Activated CD8-positive, alpha-beta memory T cell treated with anti-CD3 and anti-CD28 coated beads for 36 hours (primary cell): ENCODE results near the gene ERC2. TPM values are rescaled to one million over a fixed set of nuclear protein-coding genes. Genes with fewer than 3 reads are reported as not detected.
"Not testable (repeated sequence)": the region's sequence is repeated elsewhere in the genome, so short reads cannot be mapped to it uniquely, and the experiment has no call there.

Experiments
- CTCF ChIA-PET: fragments of 350-600 bp; sonication (Branson Sonifier 250); formaldehyde crosslinking; loops from one replicate; lab custom pipeline; 2021; ENCODE audit warnings: antibody characterized with exemption; lab: Charles Lee
- POLR2A ChIA-PET: fragments of 350-600 bp; sonication (Branson Sonifier 250); formaldehyde crosslinking; loops from one replicate; lab custom pipeline; 2021; ENCODE audit warnings: antibody characterized with exemption; lab: Charles Lee
- total RNA-seq, 2 experiments: library from RNA; stranded (reverse); gene quantifications; one replicate each; pipeline ENCODE4 v1.2.3, GENCODE V29; 2021

Gene ERC2
- not detected for total RNA-seq

DNA sequence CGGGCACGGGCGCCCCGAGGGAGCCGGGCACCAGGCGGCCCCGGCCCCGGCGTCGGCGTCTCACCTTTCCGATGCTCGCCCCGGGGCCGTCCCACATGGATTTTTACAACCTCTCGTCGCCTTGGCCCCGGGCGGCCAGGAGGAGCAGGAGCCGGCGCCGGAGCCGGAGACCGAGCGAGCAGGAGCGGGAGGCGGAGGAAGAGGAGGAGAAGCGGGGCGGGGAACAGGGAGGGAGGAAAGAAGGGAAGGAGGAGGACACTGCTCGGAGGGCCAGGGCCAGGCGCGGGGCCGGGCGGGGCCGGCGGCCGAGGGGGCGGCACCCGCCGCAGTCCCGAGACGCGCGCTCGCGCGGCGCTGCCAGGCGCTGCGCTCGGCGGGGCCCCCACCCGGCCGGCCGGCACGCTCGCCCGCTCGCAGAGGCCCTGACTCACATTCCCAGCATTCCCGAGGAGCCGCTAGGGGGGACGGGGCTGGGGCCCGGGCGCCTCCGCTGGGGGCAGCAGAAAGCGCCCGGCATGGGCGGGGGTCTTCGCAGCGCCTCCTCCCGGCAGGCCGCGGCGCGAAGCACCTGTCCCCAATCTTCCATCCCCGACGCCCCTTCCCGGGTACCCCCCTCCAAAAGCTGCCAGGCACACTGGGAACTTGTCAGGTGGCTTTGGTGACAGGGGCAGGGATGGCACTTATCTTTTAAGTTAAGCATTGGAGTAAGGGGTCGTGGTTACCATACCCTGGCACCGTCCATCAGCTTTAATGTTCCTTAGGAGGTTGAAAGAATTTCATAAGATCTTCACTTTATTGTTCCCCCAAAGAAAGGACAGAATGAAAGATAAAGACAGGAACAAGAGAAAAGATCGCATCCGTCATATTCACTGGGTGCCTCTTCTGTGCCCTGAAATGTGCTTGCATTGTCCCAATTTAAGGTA, at the start of gene ERC2:
Gene ERC2, minus strand, starts transcription at position 284 of the 923 bp plus-strand sequence.
- ChIA-PET POLR2A (no interaction called here), CTCF (no interaction called here)

DNA sequence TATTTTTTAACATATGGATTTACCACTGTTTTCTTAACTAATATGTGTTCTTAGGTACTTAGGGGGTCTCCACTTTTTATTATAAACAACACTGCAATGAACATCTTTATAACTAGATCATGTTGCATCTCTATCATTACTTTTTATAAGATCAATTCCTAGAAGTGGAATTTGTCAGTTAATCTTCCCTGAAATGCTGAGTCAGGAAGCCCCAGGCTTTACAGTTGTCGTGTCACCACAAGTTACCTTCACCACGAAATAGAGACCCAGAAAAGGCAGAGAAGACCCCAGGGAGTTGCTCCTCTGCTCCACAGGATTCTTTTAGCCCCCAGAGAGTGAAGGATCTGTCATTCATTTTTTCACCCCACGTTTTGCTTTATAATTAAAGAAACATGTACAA, 34.5 kb upstream of the ERC2 start:
- ChIA-PET POLR2A (no interaction called here), CTCF (no interaction called here)

DNA sequence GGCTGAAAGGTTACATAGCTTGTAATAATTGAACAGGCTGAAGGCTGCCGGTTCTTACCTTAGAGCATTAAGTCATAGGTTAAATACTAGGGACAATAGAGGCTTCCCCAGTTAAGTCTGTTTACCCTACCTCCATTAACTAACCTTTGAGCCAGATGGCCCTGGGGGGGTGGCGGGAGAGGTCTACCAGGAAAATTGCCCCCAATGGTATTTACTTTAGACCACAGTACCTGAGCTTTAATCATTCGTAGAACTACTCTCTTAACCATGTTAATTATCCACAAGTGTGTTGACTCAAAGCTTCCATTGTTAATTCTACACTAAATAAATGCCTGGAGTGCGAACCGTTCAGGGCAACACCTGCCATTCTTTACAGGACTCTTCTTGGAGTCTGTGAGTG, 28.1 kb upstream of the ERC2 start:
- CTCF ChIA-PET, POLR2A ChIA-PET: not testable (repeated sequence)

DNA sequence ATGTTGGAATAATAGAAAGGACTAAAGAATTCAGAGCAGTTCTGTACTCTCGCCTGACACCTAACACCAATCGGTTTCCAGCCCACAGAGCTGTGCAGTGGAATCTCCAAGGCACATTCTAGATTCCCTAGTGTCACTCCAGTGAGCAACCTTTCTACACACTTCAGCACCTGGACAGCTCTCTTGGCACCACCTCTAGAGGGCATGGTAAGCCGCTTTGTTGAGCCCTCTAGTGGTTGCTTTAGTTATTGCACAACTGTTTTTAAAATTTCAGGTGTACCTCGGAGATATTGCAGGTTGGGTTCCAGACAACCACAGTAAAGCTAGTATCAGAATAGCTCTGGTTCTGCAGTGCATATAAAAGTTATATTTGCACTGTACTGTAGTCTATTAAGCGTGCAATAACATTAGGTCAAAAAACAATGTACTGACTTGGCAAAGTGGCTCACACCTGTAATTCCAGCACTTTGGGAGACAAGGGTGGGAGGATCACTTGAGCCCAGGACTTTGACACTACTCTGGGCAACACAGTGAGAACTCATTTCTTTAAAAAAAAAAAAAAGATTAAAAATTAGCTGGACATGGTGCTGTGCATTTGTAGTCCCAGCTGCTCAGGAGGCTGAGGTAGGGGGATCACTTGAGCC, 26.5 kb upstream of the ERC2 start:
- ChIA-PET CTCF (interaction anchor here (1.1 kb wide), 2 partner anchors 148 to 154 kb away, joined by 3 read pairs; no protein-coding TSS in a partner anchor), POLR2A (no interaction called here)

DNA sequence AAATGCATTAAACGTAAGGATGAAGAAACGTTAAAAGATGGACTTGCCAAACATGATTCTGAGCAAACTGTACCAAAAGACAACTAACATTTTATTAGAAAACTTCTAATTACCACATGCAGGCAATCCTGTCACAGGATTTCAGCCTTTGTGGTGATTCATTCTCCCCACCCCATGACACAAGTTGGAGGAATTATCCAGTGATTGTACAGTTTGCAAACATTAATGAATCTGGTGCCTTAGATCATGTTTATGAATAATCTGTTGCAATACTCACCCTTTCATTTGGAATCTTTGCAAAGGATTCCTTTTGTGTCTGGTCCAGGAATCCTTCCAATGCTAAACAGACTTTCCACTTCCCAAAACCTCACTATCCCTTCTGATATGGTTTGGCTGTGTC, 23.3 kb upstream of the ERC2 start:
- ChIA-PET CTCF (no interaction called here), POLR2A (no interaction called here)

DNA sequence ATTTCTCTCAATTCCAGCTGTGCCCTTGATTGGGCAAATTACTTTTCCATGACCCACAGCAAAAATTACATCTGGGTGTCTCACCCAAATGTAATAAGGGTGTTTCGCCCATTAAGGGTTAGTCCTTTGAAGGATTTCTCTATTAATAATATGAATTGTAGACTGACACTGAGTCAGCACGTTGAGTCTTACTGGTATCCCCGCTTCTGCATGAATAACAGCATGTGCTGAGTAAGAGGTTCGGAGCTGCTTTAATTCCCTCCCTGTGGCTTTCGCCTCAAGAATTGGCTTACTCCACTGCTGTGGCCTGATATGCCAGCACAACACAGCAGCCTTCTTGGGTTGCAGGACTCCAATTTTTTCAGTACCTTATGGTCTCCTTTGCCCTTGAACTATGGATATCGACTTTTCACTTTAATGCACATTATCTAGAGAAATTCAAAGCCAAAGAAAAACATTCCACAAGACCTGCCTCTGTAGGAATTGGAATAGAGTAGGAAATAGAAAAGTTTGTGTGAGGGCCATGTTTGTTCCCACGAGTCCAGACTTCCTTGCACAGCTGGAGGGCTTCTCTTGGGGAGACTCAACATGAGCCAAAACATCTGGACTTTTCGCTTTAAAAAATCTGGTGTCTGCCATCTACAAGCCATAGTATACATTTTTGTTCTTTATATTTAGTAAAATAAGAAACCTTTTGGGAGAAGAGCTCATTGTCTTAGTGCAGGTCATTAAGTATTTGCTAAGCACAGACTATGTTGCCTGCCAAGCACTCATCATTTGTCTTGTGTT, 20.7 kb upstream of the ERC2 start:
- POLR2A ChIA-PET, result no interaction called here

DNA sequence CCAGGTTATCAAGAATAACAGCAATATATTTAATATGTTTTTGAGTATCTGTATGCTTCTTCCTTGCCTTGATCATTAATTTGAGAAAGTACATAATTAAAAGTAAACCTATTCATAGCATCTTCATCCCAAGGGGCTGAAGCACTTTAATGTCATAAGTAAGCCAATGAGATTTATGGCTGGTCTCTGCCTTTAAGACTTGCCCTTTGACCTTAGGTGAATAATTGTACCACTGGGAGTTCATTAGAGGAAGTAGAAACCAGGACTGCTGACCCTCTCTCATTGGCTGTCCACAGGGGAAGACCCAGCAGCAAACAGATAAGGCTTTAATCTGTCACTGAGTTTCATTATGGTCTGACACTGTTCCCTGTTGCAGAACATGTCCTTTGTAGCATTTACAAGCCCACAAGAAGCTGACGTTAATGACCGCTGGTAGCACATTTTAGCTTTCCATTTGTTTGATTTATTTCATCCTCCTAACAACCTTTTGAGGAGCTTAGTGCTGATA, 16.3 kb upstream of the ERC2 start:
- POLR2A ChIA-PET, result no interaction called here
- CTCF ChIA-PET, result no interaction called here

More for the DNA sequence above, 20.7 kb upstream of the ERC2 start:
- CTCF ChIA-PET, result no interaction called here

DNA sequence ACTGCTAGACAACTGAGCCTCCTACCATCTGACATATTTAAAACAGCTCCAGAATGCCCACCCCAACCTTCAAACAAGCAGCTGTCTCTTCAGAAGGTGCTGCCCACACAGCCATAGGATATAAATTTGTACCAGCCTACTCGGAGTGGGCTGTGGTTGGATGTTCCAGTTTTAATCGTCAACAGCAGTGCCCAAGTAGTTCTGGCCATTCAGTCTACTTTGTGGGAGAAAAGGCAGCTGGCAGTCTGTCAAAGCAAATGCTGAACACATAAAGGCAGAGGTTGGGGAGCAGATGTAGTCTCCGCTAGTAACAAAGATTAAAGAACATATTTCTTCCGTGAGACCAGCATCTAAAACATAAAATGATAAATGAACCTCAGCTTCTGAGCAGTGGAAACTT, 15.9 kb upstream of the ERC2 start:
- ChIA-PET POLR2A (no interaction called here), CTCF (no interaction called here)

DNA sequence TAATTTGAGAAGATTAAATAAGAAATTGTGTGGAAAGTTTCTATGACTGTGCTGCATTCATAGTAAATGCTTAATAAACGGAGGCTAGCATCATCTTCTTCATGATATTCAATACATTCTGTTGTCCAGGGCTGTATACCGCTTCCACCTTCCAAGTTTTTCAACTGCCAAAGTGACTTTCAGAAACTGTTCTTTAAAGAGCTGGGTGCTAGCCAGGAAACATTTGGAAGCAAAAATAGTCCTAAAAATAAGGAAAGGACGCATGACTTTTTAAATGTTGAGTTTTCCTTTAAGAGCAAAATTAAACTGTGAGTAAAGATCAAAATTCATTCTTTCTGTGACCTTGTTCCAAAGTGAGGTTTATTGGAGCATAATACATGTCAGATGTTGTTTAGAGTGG, 9.4 kb upstream of the ERC2 start:
- ChIA-PET POLR2A (no interaction called here), CTCF (no interaction called here)

DNA sequence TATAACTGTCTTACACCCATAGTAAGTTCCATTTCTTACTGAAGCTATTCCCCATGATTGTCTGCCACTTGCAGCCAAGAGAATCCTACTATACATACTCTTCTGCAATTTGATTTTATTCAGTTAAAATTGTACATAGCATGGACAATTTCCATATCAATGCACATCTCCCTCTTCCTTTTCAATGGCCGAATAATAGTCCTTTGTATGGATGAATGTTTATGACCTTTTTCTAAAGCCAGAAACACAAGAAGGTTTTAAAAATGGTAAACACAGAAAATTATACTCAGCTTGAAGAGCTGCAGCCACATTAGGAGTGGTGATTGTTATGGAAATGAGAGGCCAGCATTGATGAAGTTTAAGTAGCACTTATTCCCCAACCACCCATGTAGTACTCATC, 8.5 kb upstream of the ERC2 start:
- ChIA-PET POLR2A (no interaction called here), CTCF (no interaction called here)

DNA sequence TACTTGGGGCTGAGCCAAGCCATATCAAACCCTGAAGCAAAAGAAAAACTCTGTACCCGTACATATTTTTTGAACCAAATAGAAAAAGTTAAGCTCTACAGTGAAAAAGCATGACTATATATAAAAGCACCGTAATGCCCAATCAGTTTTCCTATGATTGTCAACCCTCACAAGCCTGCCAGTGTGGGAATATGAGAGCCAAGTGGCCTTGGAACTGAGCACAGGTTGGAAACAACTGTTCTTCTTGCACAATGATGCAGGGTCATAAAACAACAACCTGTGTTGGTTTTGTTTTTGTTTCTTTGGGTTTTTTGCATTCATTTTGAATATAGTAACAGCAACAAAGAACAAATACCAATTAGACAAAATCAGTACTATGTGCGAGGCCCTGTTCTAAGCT, 3.5 kb upstream of the ERC2 start:
- ChIA-PET POLR2A (no interaction called here), CTCF (interaction anchor here (0.6 kb wide), 1 partner anchor 492 kb away, joined by 3 read pairs; no protein-coding TSS in a partner anchor)

DNA sequence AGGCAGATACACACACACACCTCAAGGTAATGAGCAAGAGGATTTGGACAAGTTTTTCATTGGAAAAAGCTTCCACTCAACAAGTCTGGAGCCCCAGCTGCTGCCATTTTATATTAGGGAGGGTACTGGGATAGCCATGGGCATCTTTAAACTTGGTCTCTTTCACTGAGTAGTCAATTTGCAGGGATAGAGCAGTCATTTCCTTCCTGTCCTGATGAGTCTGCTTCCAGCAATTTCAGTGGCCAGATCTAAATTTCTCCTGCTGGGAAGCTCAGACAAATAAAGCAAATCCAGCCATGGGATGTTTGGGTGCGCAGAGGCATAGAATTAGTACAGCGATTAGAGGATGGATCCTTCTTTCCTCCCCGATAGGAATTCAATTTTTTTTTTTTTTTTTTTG, 874 bp upstream of the ERC2 start:
- ChIA-PET CTCF (no interaction called here), POLR2A (no interaction called here)

DNA sequence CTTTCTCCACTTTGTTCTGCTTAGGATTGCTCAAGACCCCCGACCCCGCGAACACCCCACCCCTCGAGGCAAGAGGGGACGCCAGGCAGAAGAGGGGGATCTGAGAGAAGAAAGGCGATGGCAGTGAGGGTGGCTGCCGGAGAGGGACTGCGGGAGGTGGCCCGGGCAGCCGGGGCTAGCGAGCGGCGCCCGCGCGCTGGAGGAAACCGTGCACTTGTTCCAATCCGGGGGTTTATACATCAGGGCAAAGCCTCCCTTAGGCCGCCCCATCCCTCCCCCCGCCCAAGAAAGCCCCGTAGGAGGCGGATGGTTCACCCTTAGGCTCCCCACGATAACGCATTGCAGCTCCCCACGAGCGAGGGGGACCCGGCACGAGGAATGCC, 475 bp downstream of the ERC2 start:
- ChIA-PET CTCF (no interaction called here), POLR2A (no interaction called here)

DNA sequence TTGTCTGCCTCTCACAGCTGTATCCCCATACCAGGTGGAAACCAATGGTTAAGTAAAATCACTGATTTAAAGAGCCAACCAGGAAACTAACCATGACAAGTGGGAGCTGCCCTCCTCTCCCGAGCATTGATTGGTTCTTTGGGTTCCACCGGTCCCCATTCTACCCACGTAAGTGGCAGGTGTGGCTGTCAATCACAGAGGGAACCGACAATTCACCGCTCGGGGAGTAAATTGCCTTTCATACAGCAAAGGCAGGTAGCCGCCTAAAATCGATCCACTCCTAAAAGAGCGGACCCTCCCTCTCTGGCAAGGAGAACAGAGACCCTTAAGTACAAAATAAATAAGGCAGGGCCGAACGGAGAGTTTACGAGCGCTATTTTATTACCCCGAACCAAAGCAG, 1.2 kb downstream of the ERC2 start:
- POLR2A ChIA-PET, result no interaction called here
- CTCF ChIA-PET, result no interaction called here

DNA sequence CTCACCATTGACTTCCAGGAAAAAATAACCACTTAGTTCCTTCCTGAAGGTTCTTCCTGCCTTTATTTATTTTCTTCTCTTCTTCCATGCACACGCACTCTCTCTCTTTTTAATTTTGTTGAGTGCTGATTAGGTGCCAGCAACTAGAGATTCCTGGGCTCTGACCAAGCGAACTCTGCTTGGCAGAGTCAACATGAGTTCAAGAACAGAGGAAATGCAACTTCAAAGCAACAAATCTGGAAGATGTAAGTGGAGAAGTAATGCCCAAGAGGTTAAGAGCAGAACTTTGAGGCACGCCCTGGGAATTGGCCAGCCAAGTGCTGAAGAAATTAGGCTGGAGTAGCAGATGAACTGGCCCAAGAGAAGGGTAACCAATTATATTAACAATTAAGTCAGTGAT, 8.5 kb downstream of the ERC2 start:
- ChIA-PET POLR2A (no interaction called here), CTCF (no interaction called here)

DNA sequence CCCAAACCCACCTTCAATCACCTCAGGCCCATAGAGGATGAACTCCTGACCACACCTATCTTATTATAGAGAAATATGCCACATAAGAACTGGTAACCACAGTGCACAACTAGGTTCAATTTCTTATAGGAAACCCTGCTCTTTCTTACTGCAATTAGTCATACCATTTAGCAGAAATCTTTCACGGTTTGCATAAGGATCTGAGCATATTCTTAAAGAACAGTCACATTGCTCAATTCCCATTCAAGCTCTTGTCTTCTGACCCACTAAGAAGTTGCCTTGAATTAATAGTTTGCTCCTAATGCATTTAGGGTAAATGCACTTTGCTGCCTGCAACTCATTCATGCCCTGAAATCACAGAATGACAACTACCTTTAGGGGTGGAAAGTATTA, 9.2 kb downstream of the ERC2 start:
- ChIA-PET POLR2A (no interaction called here), CTCF (no interaction called here)

DNA sequence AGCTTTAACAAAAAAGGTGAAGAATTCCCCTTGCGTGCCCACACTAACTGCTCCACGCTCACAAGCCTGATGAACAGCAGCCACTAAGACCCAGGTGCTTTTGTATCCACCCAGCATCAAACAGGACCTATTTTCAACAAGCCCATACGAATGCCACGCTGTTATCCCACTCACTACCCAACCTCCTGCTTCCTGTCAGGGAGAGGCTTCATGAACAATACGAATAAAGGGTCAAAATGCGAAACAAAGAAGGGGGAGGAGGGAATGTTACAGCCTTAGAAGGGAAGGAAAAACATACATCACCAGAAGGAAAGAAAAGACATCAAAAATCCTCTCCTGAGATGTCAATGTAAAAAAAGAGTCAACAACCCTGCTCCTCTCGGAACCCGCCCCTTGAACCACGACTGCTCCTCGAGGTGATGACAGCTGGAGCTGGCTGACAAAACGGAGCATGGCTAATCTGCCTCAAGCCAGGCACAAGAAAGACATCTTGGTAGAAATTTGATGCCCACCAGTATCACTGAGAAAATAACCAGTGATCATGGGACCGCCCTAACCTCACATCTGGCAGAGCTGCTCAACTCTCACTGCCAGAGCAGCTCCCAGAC, 9.7 kb downstream of the ERC2 start:
- POLR2A ChIA-PET, result no interaction called here
- CTCF ChIA-PET, result no interaction called here

DNA sequence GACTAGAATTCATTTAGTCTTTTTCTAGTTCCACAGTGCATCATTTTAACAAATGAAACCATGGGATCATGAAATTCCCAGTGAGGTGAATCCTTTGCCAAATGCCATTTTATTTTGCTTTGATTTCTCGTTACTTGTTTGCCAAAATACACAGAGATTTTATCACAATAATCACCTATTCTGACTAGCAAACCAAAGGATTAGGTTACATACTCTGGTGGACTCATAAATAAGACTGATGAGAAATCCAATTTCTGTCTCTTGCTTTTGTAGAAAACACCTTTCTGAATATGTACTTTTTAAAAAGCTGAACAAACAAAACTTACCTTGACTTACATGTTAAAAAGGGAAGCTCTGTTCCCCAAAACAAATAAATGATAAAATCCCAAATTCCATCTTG, 12.2 kb downstream of the ERC2 start:
- ChIA-PET POLR2A (no interaction called here), CTCF (no interaction called here)

DNA sequence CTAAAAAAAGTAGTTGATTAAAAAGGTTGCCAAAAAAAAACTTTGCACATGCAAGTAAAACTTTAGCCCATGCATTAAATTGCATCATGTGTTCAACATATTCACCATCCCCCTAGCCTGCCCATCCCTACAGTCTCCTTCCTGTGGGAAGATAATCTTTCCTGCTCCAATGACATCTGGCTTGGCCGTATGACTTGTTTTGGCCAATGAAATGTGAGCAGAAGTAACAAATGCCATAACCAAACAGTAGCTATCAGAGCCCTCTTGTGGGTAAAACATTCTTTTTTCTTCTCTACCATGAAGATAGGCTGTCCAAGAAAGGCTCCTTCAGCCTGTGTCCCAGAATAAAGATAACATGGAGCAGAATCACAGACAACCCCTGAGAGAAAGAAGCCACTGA, 15.3 kb downstream of the ERC2 start:
- ChIA-PET CTCF (no interaction called here), POLR2A (no interaction called here)

DNA sequence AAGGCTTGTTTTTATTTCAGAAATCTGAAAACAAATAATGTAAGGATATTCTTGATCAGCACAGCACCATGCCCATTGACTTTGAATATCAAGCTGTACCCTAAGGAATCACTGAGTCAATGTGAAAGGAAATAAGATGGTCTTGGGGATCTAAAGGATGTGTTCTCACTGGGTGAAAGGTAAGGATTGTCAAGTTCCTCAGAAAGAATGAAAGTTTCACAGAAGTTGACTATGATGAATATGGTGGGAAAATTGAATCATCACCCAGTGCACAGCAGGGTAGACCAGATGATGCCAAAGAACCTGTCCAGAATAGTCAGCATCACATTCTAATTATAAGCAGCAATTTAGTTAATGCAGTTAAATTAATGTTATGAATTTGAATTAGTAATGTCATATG, 16.2 kb downstream of the ERC2 start:
- ChIA-PET CTCF (no interaction called here), POLR2A (no interaction called here)
